Activated CD4-positive, alpha-beta T cell treated with anti-CD3 and anti-CD28 coated beads, Interleukin-10, Interleukin-2, amounts not matched to agents 100 ng/mL and 50 ng/mL, durations not matched to agents 16 hours and 8 hours (primary cell): Measurements from ENCODE around the gene PDE3B.
"Not testable (repeated sequence)": the region's sequence is repeated elsewhere in the genome, so short reads cannot be mapped to it uniquely, and the experiment has no call there.

Experiments used
- DNase-seq: peaks from one replicate; pipeline ENCODE4 v3.0.0-alpha.2; 2020

Gene PDE3B

DNA sequence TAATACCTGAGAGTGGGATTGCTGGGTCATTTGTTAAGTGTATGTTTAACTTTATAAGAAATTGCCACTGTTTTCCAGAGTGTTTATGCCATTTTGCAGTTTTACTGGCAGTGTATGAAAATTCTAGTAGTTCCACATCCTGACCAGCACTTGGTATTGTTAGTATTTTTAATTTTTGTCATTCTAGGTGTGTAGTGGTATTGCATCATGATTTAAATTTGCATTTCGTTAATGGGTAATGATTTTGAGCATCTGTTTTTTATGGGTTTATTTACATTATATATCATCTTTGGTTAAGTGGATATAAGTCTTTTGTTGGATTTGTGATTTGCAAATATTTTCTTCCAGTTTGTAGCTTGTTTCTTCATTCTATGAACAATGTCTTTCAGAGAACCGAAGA, 34.7 kb downstream of the PDE3B start:
- no peak for DNase-seq

DNA sequence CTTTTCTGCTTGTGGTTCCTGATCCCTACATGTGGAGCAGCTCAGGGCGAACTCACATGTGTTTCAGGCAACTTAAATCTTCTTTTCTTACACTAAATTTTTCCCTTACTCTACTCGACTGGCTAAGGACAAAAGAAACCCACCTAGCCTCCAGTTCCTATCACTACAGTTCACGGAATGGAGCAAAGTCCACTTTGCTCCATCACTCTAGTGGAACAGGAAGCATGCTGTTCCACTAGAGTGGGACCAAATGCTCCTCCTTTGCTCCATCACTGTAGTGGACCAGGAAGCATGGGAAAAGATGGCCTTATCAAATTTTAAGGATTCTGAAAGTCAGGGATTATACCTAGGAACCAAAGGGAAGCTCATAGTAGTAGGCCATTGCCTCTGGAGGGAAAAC, 36.1 kb downstream of the PDE3B start:
- no peak for DNase-seq

- not testable (repeated sequence) for DNase-seq
Observed at GRCh38 chr11:14684234-14684915, 40.8 kb downstream of the PDE3B start.

- no peak for DNase-seq
Observed at GRCh38 chr11:14687456-14687855, 43.9 kb downstream of the PDE3B start.

- no peak for DNase-seq
Observed at GRCh38 chr11:14687943-14688627, 44.5 kb downstream of the PDE3B start.

DNA sequence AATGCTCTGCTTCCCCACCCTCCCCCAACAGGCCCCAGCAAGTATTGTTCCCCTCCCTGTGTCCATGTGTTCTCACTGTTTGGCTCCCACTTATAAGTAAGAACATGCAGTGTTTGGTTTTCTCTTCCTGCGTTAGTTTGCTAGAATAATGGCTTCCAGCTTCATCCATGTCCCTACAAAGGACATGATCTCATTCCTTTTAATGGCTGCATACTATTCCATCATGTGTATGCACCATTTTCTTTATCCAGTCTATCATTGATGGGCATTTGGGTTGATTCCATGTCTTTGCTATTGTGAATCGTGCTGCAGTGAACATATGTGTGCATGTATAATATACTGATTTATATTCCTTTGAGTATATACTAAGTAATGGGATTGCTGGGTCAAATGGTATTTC, 52.1 kb downstream of the PDE3B start:
- DNase-seq = not testable (repeated sequence)

DNA sequence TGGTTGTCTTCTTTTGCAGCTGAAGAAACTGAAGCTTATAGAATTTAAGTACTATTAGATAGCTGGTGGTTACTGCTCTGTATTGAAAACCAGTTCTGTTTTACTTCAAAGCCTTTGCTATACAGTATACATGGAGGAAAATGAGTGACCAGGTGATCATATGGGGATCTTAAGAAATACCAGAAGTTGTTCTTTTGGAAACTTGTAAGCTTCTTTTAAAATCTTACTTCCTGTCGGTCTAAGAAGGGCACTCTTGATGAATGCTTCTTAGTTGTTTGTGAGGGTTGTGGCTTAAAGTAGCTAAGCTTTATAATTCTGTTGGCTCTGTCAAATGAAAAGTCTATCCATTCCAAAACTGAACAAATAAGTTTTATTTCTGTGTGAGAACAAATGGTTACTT, 55.2 kb downstream of the PDE3B start:
- no peak for DNase-seq

GRCh38 chr11:14700593-14700992, 57.0 kb downstream of the PDE3B start:
- no peak for DNase-seq

DNA sequence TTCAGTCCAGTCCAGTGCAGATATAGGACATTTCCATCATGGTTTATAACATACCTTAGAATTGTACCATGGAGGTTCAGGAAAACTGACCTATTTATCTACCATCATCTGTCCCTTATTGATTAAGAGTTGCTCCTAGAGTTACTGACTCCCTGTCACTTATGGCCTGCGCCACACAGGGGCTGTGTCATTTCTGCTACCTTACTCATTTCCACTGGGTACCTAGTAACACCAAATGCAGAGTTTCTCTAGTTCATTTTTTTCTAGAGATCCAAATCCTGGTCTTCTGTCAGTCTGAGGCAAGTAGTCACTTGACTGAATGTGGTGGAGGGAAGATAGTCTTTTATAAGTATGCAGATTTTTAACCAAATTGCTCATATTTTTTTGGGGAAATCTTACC, 59.2 kb downstream of the PDE3B start:
- no peak for DNase-seq

DNA sequence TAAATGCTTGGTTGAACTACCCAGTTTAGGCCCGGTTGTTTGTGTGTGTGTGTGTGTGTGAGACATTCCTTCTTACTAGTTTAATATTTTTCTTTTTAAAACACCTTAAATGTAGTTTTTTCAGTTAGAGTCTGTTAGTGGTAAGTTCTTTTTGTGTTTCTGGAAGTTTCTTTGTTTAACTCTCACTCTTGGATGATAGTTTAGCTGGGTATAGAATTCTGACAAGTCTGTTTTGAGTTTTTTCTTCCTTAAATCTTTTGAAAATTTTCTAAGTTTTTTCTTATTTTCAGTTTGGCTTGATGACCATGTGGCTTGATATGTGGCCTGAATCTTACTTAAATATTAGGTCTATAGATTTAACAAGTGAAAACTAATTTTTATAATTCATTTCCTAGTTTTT, 60.1 kb downstream of the PDE3B start:
- no peak for DNase-seq

DNA sequence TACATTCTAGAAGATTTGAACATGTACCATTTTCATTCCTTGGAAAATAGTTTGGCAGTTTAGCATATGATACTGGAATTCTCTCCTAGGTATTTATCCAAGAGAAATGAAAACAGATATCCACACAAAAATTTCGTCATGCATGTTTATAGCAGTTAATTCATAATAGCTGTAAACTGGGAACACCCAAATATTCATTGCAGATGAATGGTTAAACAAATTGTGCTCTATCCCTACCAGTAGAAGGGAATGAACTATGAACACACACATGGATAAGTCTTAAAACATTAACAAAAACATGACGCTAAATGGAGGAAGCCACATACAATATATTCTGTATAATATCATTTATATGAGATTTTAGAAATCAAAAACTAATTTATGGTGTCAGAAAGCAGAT, 61.5 kb downstream of the PDE3B start:
- DNase-seq = no peak

DNA sequence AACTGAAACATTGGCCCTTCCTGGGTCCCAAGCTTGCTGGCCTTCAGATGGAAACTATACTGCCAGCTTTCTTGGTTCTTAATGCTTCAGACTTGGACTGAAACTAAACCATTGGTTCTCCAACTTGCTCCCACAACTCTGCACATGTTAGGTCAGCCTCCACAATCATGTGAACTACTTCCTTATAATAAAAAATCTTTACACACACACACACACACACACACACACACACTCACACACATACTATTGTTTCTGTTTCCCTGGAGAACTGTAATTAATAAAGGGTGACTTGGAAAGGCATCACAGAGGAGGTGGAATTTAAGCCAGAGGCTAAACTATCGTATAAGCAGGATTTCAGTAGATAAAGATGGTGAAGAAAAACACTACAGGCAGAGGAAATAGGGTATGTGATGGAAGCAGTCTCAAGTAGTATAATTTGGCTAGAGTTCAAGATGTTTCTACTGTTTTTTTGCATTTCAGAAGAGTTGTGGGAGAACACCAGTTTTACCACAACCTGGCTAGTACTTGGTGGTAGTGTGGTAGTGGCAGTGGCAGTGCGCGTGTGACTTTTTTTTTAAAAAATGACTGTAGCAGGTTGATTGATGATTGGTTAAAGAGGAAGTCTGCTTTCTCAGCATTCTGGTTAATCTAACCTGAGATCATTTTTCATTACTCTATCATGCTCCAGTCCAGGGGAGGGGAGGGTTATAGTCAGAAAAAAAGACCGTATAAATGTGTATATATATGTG, 70.1 kb downstream of the PDE3B start:
- no peak for DNase-seq

GRCh38 chr11:14715669-14716068, 72.1 kb downstream of the PDE3B start:
- not testable (repeated sequence) for DNase-seq

DNA sequence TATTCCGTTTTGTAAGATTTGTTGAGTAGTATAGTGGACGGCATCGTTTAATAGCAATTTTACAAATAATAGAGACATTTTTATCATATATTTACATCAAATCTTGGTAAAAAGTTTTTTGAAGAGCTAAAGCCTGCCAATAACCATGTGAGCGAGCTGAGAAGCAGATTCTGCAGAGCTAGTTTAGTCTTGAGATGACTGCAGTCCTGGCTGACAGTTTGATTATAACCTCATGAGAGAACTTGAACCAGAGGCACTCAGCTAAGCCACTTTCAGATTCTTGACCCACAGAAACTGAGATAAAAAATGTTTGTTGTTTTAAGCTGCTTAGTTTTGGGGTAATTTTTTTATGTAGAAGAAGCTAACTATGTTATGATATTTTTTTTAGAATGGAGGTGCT, 78.9 kb downstream of the PDE3B start:
- no peak for DNase-seq

DNA sequence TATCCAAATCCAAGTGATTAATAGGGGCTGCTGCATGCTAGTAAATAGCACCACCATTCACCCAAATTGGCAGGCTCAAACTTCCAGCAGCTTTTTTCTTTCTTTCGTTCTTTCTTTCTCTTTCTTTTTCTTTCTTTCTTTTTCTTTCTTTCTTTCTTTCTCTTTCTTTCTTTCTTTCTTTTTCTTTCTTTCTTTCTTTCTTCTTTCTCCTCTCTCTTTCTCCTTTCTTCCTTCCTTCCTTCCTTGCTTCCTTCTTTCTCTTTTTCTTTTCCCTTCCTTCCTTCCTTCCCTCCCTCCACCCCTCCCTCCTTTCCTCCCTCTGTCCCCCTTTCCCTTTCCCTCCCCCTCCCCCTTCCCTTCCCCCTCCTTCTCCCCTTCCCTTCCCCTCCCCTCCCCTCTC, 81.5 kb downstream of the PDE3B start:
- DNase-seq = no peak

DNA sequence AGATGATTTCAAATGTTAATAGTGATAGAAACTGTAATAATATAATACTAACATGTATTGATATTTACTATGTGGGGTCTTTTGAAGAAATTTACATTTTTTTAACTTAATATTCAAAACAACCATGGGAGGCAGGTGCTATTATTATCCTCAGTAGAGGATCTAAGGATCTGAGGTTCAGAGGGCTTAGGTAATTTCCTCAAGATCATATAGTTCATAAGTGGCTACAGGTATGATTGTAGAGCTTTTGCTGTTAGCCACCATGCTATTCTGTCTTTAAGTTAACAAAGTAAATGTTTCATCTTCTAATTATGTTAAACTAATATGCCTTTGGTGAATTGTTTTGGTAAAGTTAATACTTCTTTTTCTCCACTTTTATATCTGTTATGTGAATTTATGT, 83.6 kb downstream of the PDE3B start:
- no peak for DNase-seq

GRCh38 chr11:14727746-14728145, 84.1 kb downstream of the PDE3B start:
- no peak for DNase-seq

DNA sequence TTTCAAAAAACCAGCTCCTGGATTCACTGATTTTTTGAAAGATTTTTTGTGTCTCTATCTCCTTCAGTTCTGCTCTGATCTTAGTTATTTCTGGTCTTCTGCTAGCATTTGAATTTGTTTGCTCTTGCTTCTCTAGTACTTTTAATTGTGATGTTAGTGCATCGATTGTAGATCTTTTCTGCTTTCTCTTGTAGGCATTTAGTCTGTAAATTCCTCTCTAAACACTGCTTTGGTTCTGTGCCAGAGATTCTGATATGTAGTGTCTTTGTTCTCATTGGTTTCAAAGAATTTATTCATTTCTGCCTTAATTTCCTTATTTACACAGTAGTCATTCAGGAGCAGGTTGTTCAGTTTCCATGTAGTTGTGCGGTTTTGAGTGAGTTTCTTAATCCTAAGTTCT, 96.9 kb downstream of the PDE3B start:
- not testable (repeated sequence) for DNase-seq

DNA sequence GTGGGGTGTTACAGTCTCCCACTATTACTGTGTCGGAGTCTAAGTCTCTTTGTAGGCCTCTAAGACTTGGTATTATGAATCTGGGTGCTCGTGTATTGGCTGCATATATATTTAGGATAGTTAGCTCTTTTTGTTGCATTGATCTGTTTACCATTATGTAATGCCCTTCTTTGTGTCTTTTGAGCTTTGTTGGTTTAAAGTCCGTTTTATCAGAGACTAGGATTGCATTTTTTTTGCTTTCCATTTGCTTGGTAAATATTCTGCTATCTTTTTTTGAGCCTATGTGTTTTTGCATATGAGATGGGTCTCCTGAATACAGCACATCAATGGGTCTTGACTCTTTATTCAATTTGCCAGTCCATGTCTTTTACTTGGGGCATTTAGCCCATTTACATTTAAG, 97.6 kb downstream of the PDE3B start:
- DNase-seq = no peak

- DNase-seq = no peak
Observed at GRCh38 chr11:14742849-14743559, 99.4 kb downstream of the PDE3B start.

- not testable (repeated sequence) for DNase-seq
Observed at GRCh38 chr11:14743667-14744066, 100.1 kb downstream of the PDE3B start.

GRCh38 chr11:14746857-14747395, 103.3 kb downstream of the PDE3B start:
- no peak for DNase-seq

DNA sequence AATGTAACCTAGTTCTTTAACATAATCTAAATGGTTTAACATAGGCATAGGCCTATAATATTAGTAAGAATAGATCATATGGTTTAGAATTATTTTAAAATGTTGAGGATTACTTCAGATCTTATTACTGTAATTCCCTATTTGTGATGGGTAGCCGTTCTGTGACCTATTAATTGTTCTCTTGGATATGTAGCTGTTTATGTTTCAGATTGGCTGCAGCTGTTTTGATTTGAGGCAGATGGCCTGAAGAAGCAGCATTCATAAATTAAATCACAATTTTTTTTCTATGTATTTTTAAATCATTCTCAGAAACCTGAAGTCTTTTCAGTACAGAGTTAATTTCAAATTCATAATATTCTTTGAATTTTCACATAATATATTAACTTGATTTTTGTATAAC, 104.5 kb downstream of the PDE3B start:
- DNase-seq = no peak
